WTC11 (cell line): ENCODE measurements around the gene STEAP1B.
"Not testable (repeated sequence)": the region's sequence is repeated elsewhere in the genome, so short reads cannot be mapped to it uniquely, and the experiment has no call there.

Source experiments
- FOXK1 ChIP-seq: sonication (generic); formaldehyde crosslinking; IDR thresholded peaks from 2 replicates; pipeline ENCODE4 v1.8.0; 2022; ENCODE audit warnings: mild to moderate bottlenecking, moderate library complexity, missing genetic modification reagents
- SP1 ChIP-seq: sonication (generic); formaldehyde crosslinking; conservative IDR thresholded peaks from 2 replicates; pipeline ENCODE4 v1.8.1; 2022; ENCODE audit warnings: missing genetic modification reagents
- ZNF232 ChIP-seq: sonication (generic); formaldehyde crosslinking; IDR thresholded peaks from 2 replicates; pipeline ENCODE4 v1.8.0; 2022; ENCODE audit warnings: mild to moderate bottlenecking, missing genetic modification reagents
- ZNF263 ChIP-seq: sonication (generic); formaldehyde crosslinking; IDR thresholded peaks from 2 replicates; pipeline ENCODE4 v1.8.1; 2022; ENCODE audit warnings: low read depth, mild to moderate bottlenecking, moderate library complexity, missing genetic modification reagents
- TF ChIP-seq, protein P1 (sequence below): fragments of 200-600 bp; IDR thresholded peaks from 2 replicates; pipeline ENCODE4 v1.8.0; 2022; ENCODE audit warnings: antibody characterized with exemption

DNA sequence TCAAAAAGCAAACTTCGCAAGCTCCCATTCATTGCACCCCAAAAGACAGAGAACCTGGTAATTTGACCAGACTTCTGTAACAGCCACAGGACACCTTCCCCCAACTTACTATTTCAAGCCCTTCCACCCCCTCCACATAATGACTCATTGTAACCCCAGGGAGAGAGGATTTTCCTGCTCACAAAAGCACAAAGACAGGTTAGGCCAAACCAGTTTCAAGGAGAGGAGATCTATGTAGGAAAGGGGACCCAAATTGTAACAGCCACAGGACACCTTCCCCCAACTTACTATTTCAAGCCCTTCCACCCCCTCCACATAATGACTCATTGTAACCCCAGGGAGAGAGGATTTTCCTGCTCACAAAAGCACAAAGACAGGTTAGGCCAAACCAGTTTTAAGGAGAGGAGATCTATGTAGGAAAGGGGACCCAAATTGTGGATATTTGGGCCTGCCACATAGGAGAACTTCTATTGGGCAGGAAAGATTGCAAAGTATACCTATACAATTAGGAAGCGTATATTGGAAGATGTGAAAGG lies 66.8 kb downstream of the STEAP1B start:
- TF ChIP-seq, protein P1, sequence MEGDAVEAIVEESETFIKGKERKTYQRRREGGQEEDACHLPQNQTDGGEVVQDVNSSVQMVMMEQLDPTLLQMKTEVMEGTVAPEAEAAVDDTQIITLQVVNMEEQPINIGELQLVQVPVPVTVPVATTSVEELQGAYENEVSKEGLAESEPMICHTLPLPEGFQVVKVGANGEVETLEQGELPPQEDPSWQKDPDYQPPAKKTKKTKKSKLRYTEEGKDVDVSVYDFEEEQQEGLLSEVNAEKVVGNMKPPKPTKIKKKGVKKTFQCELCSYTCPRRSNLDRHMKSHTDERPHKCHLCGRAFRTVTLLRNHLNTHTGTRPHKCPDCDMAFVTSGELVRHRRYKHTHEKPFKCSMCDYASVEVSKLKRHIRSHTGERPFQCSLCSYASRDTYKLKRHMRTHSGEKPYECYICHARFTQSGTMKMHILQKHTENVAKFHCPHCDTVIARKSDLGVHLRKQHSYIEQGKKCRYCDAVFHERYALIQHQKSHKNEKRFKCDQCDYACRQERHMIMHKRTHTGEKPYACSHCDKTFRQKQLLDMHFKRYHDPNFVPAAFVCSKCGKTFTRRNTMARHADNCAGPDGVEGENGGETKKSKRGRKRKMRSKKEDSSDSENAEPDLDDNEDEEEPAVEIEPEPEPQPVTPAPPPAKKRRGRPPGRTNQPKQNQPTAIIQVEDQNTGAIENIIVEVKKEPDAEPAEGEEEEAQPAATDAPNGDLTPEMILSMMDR = not testable (repeated sequence)
- not testable (repeated sequence) for TF ChIP-seq FOXK1 (CRISPR knock-in tag); ZNF263 (CRISPR knock-in tag); ZNF232 (CRISPR knock-in tag); SP1
